A673 (cell line): Measurements from ENCODE around the gene DPYD. TPM values are rescaled to one million over a fixed set of nuclear protein-coding genes. Genes with fewer than 3 reads are reported as not detected.

ENCODE experiments used
- BruUV-seq: library from RNA; stranded (reverse); fragments of 400-500 nt; replicated peaks from 2 replicates; lab custom pipeline; 2021; lab: Mats Ljungman, UMichigan
- CTCF ChIA-PET: fragments of 300-600 bp; sonication (Branson Sonifier 250); formaldehyde crosslinking; loops from one replicate; lab custom pipeline; 2022; ENCODE audit warnings: antibody characterized with exemption; lab: Charles Lee
- POLR2A ChIA-PET: fragments of 300-600 bp; sonication (Branson Sonifier 250); formaldehyde crosslinking; loops from one replicate; lab custom pipeline; 2022; ENCODE audit warnings: antibody characterized with exemption; ENCODE audit not compliant: low non-redundant PET; lab: Charles Lee
- DNase-seq: peaks from one replicate; pipeline ENCODE4 v3.0.0-alpha.2; 2015; ENCODE audit warnings: low spot score
- H3K27ac ChIP-seq: fragments of 200-600 bp; sonication (generic); 2 replicates; pipeline ENCODE4 v1.5.1; 2016; ENCODE audit warnings: mixed run types, low read depth, mild to moderate bottlenecking, mixed read lengths, antibody characterized with exemption, low read length; ENCODE audit not compliant: poor library complexity, severe bottlenecking
- H3K27me3 ChIP-seq: fragments of 200-600 bp; sonication (generic); replicated peaks from 2 replicates; pipeline ENCODE4 v1.6.1; 2017; ENCODE audit warnings: mixed run types, low read depth, mild to moderate bottlenecking, mixed read lengths, antibody characterized with exemption, low read length; ENCODE audit not compliant: insufficient read depth, poor library complexity
- H3K36me3 ChIP-seq: fragments of 200-600 bp; sonication (generic); 2 replicates; pipeline ENCODE4 v1.6.1; 2016; ENCODE audit warnings: mixed run types, mild to moderate bottlenecking, mixed read lengths, antibody characterized with exemption, low read length; ENCODE audit not compliant: insufficient read depth, poor library complexity, severe bottlenecking
- H3K4me1 ChIP-seq: fragments of 200-600 bp; sonication (generic); 2 replicates; pipeline ENCODE4 v1.6.1; 2017; ENCODE audit warnings: mixed run types, mild to moderate bottlenecking, mixed read lengths, antibody characterized with exemption, low read length; ENCODE audit not compliant: insufficient read depth, poor library complexity, severe bottlenecking
- H3K4me3 ChIP-seq: fragments of 200-600 bp; sonication (generic); 2 replicates; pipeline ENCODE4 v1.5.1; 2016; ENCODE audit warnings: low read depth, mixed run types, mild to moderate bottlenecking, mixed read lengths, low read length; ENCODE audit not compliant: poor library complexity, severe bottlenecking
- H3K9me3 ChIP-seq: fragments of 200-600 bp; sonication (generic); 2 replicates; pipeline ENCODE4 v1.6.1; 2016; ENCODE audit warnings: mixed run types, low read depth, mild to moderate bottlenecking, mixed read lengths, antibody characterized with exemption, low read length; ENCODE audit not compliant: poor library complexity, severe bottlenecking
- EZH2 ChIP-seq: fragments of 200-600 bp; sonication (generic); IDR thresholded peaks from 2 replicates; pipeline ENCODE4 v1.6.1; 2017; ENCODE audit warnings: borderline replicate concordance, low read depth, mild to moderate bottlenecking, mixed read lengths, antibody characterized with exemption, low read length; ENCODE audit not compliant: poor library complexity, severe bottlenecking
- intact Hi-C: fragments of 100-400 bp; cut with micrococcal nuclease; formaldehyde crosslinking; loops from one replicate; pipeline ENCODE4 v1.10.0; 2022; ENCODE audit not compliant: unreplicated experiment
- total RNA-seq: library from RNA; stranded (reverse); gene quantifications from 2 replicates; pipeline ENCODE4 v1.2.3, GENCODE V29; 2021
- TF ChIP-seq, protein P1 (sequence below): fragments of 300-800, 200-600 bp; sonication (generic); conservative IDR thresholded peaks from 2 replicates; pipeline ENCODE4 v1.5.1; 2017; ENCODE audit warnings: low read depth, mild to moderate bottlenecking, antibody characterized with exemption, low read length, moderate library complexity, mixed read lengths

DPYD gene
- total RNA-seq, 1 experiment from 2014 or later = 13.4 TPM

DNA sequence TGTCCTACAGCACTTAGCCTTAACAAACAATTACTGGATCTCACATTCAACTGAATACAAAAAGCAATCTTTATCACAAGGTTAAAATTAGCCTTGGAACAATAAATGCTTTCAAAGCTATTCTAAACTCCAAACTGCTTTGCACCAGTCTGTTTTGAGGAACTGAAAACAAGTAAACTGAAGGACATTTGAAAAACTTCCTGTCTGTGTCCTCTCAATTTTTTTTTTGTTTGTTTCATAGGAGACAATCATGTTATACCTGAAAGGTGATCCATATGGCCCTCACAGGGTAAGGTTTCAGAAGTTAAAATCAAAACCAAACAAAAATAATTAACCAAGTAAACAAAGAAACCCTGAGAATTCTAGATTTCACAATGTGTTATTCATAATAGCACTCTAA is 459.1 kb downstream of the DPYD start:
- Histone ChIP-seq H3K27ac (no peak overlapping the region), H3K9me3 (no peaks in the 10 kb centered on the region), H3K4me1 (peaks cover 8% of the 10 kb centered on the region), H3K4me3 (no peak overlapping the region), H3K27me3 (no peaks in the 10 kb centered on the region), H3K36me3 (no peaks in the 10 kb centered on the region)
- TF ChIP-seq EZH2 = no peak
- TF ChIP-seq, protein P1, sequence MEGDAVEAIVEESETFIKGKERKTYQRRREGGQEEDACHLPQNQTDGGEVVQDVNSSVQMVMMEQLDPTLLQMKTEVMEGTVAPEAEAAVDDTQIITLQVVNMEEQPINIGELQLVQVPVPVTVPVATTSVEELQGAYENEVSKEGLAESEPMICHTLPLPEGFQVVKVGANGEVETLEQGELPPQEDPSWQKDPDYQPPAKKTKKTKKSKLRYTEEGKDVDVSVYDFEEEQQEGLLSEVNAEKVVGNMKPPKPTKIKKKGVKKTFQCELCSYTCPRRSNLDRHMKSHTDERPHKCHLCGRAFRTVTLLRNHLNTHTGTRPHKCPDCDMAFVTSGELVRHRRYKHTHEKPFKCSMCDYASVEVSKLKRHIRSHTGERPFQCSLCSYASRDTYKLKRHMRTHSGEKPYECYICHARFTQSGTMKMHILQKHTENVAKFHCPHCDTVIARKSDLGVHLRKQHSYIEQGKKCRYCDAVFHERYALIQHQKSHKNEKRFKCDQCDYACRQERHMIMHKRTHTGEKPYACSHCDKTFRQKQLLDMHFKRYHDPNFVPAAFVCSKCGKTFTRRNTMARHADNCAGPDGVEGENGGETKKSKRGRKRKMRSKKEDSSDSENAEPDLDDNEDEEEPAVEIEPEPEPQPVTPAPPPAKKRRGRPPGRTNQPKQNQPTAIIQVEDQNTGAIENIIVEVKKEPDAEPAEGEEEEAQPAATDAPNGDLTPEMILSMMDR = no peak
- no TSS peak for BruUV-seq
- DNase-seq = no peak
- CTCF ChIA-PET = no interaction called here
- intact Hi-C loops = no loop called here
- POLR2A ChIA-PET = no interaction called here

DNA sequence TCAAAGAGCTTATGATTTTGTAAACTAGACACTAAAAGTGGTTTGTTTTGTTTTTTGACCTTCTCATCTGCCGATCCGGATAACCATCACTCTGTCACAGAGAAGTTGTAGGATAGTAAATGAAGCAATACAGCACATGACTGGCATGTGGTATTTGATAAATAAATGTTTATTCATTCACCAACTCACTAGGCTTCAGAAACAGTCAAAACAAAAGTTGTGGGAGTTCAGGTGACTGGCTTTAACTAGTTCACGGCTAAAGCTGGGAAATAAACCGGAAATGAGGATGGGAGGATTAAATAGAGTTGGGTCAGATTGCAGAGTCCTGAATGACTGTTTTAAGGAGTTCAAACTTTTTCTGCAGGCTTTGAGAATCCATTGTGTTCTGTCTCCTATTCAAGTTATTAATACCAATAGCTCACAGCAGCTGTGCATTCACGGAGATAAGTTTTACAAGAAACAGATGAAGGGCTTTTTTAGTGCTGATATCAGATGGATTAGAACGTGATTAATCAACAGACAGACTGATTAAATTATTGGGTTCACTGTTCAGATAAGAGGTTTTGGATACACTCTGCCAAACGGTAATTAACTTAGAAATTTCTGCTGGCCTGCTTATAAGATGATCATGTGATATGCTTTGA is 463.3 kb downstream of the DPYD start:
- no peak overlapping the region for H3K4me3 ChIP-seq
- H3K27ac ChIP-seq = no peak overlapping the region
- H3K27me3 ChIP-seq = no peaks in the 10 kb centered on the region
- DNase-seq = peak; percentile 64
- no peaks in the 10 kb centered on the region for H3K9me3 ChIP-seq
- ChIA-PET CTCF (no interaction called here), POLR2A (no interaction called here)
- no peaks in the 10 kb centered on the region for H3K36me3 ChIP-seq
- intact Hi-C loops = no loop called here
- BruUV-seq = no TSS peak
- H3K4me1 ChIP-seq = peaks cover 8% of the 10 kb centered on the region
- TF ChIP-seq, protein P1 = no peak
- TF ChIP-seq EZH2 = no peak

DNA sequence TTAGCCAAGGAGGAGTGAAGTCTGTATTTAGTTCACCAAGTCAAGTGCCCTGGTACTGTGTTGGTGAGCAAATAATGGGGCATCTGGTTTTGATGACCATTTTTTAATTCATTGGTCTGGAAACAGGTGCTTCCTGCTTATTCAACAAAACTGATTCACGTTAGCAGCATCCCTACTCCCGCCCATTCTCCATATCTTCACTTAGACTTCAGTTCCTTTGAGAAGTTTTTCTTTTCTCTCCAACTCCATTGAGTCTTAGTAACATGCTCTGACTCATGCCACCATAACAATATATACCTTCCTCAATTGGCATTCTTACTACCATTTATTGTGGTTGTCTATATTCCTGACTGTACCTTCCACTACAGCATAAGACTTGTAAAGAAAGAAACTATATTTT is 468.9 kb downstream of the DPYD start:
- ChIA-PET CTCF (no interaction called here), POLR2A (no interaction called here)
- intact Hi-C loops = no loop called here
- H3K36me3 ChIP-seq = no peaks in the 10 kb centered on the region
- no peaks in the 10 kb centered on the region for H3K9me3 ChIP-seq
- DNase-seq = no peak
- no peak overlapping the region for H3K27ac ChIP-seq
- H3K27me3 ChIP-seq = no peaks in the 10 kb centered on the region
- BruUV-seq = no TSS peak
- peaks cover 5% of the 10 kb centered on the region for H3K4me1 ChIP-seq
- TF ChIP-seq, protein P1 = no peak
- TF ChIP-seq EZH2 = no peak
- H3K4me3 ChIP-seq = no peak overlapping the region
